Left ventricle myocardium inferior (tissue), 1 donor: ENCODE results near the gene LEFTY1. TPM values are rescaled to one million over a fixed set of nuclear protein-coding genes. Genes with fewer than 3 reads are reported as not detected.

ENCODE experiments used
- DNase-seq: peaks from one replicate; pipeline ENCODE4 v3.0.0-alpha.2; 2020
- H3K27ac ChIP-seq: fragments of 200-600 bp; replicated peaks from 2 replicates; pipeline ENCODE4 v1.8.0; 2021
- H3K27me3 ChIP-seq: fragments of 200-600 bp; 2 replicates; pipeline ENCODE4 v1.8.0; 2021; ENCODE audit warnings: low read depth
- H3K36me3 ChIP-seq: fragments of 200-600 bp; 2 replicates; pipeline ENCODE4 v1.8.0; 2021
- H3K4me1 ChIP-seq: fragments of 200-600 bp; 2 replicates; pipeline ENCODE4 v1.8.0; 2021
- H3K4me3 ChIP-seq: fragments of 200-600 bp; 2 replicates; pipeline ENCODE4 v1.8.0; 2021; ENCODE audit warnings: mild to moderate bottlenecking, moderate library complexity
- H3K9me3 ChIP-seq: fragments of 200-600 bp; replicated peaks from 2 replicates; pipeline ENCODE4 v1.8.0; 2021
- intact Hi-C: fragments of 100-400 bp; cut with micrococcal nuclease; formaldehyde crosslinking; loops from one replicate; pipeline ENCODE4 v1.11.0; 2022
- total RNA-seq: library from RNA; stranded (reverse); fragmentation: NEBNext Ultra II Directional; extraction: Animal tissue kit (Norgen Biotek cat#: 25700); gene quantifications from one replicate; pipeline ENCODE4 v1.2.1, GENCODE V29; 2021
- TF ChIP-seq, protein P1 (sequence below): fragments of 200-600 bp; IDR thresholded peaks from 2 replicates; pipeline ENCODE4 v1.8.0; 2021; ENCODE audit warnings: antibody characterized with exemption, mild to moderate bottlenecking, borderline replicate concordance
- donor health status: DM: no; HTN: yes; CAD: no; lungs with severe emphysema.

The LEFTY1 gene
- total RNA-seq, 1 donor from 2014 or later, result 0.55 TPM

DNA sequence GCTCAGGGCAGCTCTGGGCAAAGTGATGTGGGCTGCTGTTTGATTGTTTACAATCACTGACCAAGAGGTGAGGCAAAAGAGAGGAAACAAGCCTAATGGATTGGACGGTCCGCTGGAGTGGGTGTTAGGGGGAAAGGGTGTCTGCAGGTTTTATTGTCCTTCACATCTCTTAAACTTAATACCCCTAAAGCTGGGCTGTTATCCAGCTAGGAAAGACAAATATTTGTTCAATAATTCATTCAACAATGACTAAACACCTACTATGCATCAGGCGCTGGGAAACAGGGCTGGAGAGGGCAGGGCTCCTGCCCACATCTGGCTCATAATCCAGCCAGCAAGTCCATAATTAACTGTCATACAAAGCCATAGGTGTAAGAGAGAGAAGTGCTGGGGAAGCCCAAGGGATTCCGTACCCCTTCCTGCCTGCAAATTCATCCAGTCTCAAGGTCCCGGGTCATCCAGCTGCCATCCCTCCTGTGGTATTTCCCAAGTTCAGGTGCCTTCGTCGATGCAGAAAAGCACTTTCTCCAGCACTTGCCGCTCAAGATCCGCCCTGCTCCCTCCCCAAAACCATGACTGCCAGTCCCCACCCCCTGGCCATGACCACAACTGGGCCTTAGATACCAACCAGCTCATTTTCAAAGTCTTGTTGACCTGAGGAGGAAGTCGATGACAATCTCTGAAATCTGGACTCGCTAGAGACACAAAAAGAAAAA, 17.4 kb downstream of the LEFTY1 start:
- intact Hi-C loops, result no loop called here
- Histone ChIP-seq H3K4me3 (no peak overlapping the region), H3K27ac (no peak overlapping the region), H3K4me1 (peaks cover 14% of the 10 kb centered on the region), H3K9me3 (no peaks in the 10 kb centered on the region), H3K36me3 (peaks cover 95% of the 10 kb centered on the region), H3K27me3 (no peaks in the 10 kb centered on the region)
- no peak for DNase-seq
- TF ChIP-seq, protein P1, sequence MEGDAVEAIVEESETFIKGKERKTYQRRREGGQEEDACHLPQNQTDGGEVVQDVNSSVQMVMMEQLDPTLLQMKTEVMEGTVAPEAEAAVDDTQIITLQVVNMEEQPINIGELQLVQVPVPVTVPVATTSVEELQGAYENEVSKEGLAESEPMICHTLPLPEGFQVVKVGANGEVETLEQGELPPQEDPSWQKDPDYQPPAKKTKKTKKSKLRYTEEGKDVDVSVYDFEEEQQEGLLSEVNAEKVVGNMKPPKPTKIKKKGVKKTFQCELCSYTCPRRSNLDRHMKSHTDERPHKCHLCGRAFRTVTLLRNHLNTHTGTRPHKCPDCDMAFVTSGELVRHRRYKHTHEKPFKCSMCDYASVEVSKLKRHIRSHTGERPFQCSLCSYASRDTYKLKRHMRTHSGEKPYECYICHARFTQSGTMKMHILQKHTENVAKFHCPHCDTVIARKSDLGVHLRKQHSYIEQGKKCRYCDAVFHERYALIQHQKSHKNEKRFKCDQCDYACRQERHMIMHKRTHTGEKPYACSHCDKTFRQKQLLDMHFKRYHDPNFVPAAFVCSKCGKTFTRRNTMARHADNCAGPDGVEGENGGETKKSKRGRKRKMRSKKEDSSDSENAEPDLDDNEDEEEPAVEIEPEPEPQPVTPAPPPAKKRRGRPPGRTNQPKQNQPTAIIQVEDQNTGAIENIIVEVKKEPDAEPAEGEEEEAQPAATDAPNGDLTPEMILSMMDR, result no peak

DNA sequence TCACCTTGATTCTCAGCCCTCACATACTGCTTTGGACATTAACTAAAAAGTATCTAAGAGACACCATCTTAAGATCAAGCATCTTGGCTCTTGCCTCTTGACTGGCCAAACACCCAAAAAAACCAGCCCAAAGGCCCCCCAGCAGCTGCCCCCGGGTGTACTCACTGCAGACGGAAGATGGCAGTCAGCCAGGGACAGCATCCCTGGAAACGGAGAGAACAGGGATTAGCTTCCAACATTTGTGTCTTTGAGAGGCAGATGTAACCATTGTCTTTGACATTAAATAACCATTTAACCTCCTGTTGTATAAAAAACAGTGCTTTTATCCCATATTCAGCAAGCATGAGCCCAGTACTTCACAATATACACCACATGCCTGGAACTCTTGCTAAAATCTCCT, 18.0 kb downstream of the LEFTY1 start:
- Histone ChIP-seq H3K36me3 (peaks cover 95% of the 10 kb centered on the region), H3K4me3 (no peak overlapping the region), H3K4me1 (peaks cover 9% of the 10 kb centered on the region), H3K27ac (no peak overlapping the region), H3K9me3 (no peaks in the 10 kb centered on the region), H3K27me3 (no peaks in the 10 kb centered on the region)
- DNase-seq, result no peak
- TF ChIP-seq, protein P1, result no peak
- intact Hi-C loops, result no loop called here

DNA sequence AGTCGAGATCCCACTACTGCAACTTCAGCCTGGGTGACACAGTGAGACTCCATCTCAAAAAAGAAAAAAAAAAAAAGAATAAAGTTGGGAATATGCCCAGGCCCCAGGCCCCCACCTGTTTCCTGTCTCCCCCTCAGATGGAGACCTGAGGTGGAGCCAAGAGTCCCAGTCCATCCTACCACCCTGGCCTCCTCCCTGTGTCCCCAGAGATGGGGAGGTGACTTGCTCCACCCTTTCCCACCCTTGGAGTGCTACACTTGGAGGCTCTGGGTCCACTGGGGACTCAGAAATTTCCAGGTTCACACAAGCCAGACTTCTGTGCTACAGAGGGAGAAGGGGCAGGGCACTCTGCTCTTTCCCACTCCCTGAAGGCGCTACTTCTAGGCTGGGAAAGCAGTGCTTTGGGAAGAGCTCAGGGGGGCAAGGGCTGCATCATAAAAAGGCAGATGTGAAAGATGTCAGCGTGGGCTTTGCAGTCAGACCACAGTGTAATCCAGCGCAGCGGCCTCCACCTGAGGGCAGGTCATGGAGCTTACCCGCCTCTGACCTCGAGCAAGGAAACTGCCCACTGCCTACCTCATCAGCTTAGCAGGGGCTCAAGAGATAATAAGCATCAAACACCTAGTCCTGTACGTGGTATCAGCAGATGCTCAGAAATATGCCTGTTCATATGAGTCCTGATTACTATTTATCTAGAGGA, 20.2 kb downstream of the LEFTY1 start:
- H3K4me3 ChIP-seq, result no peak overlapping the region
- no peaks in the 10 kb centered on the region for H3K9me3 ChIP-seq
- H3K36me3 ChIP-seq, result peaks cover 97% of the 10 kb centered on the region
- no peaks in the 10 kb centered on the region for H3K27me3 ChIP-seq
- intact Hi-C loops, result no loop called here
- peaks cover 9% of the 10 kb centered on the region for H3K4me1 ChIP-seq
- H3K27ac ChIP-seq, result peak overlapping the region; percentile 38
- TF ChIP-seq, protein P1, result no peak
- no peak for DNase-seq

DNA sequence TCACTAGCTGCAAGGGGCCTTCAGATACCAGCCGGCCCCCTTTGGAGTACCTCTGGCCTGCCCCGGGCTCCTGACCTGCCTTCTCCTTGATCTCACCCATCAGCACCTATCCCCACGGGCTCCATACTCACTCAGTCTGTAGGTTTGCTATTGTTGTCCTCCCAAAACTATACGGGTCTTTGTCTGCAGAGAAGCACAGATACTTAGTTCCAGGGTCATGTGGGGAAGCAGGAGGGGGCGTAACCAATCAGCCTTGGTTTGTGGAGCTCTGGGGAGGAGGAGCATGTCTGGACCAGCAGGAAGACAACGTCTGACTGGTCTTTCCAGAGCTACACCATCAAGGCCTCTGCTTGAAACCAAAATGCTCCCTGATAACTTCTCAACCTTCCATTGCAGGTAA, 22.0 kb downstream of the LEFTY1 start:
- DNase-seq, result no peak

DNA sequence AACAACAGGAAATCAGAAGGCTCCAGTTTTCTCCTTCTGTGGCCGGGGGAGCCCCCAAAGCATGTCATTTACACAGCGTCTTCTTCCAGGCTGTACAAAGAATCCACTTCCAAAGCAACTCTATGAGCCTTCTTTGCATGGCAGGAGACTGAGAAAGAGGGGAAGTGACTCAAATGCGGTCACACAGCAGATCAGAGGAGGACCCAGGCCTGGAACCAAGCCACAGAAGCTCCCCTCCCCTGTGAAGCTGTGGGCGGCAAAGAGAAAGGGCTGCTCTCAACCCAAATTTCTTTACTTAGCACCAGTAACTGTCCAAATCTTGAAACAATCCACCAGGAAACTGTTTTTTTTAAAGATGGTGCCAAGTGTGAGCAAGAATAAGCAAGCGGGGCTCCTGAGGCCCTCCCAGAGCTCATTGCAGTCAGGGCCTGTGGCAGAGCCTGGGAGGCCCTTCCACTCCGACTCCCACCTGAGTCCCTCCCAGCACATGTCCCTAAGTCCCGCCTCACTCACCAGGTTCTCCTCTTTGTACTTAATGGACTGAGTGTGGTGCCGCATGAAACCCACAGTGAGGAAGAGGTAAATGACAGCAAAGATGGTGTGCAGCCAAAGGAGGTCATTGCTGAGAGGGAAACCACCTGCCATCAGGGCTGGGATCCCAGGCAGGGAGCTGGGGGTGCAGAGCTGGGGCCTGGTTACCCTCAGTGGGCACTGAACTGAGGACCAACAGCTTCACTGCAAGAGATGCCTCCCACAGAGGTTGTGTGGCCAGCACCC, 22.7 kb downstream of the LEFTY1 start:
- TF ChIP-seq, protein P1, result no peak
- intact Hi-C loops, result no loop called here

More for the DNA sequence above, 22.0 kb downstream of the LEFTY1 start:
- no peak overlapping the region for H3K27ac ChIP-seq
- peaks cover 97% of the 10 kb centered on the region for H3K36me3 ChIP-seq
- no peaks in the 10 kb centered on the region for H3K27me3 ChIP-seq
- intact Hi-C loops, result no loop called here
- no peak overlapping the region for H3K4me3 ChIP-seq
- TF ChIP-seq, protein P1, result no peak
- H3K4me1 ChIP-seq, result peaks cover 9% of the 10 kb centered on the region
- H3K9me3 ChIP-seq, result no peaks in the 10 kb centered on the region

More for the DNA sequence above, 22.7 kb downstream of the LEFTY1 start:
- Histone ChIP-seq H3K27me3 (no peaks in the 10 kb centered on the region), H3K4me1 (peaks cover 9% of the 10 kb centered on the region), H3K27ac (no peak overlapping the region), H3K9me3 (no peaks in the 10 kb centered on the region), H3K36me3 (peaks cover 97% of the 10 kb centered on the region), H3K4me3 (no peak overlapping the region)
- DNase-seq, result no peak
